Sigmoid colon (tissue), 7 donors: ENCODE data around the gene HBG1. TPM values are rescaled to one million over a fixed set of nuclear protein-coding genes. Genes with fewer than 3 reads are reported as not detected.
"Not testable (repeated sequence)": the region's sequence is repeated elsewhere in the genome, so short reads cannot be mapped to it uniquely, and the experiment has no call there.

ENCODE experiments used
- DNase-seq: peaks from one replicate; pipeline ENCODE4 v3.0.0-alpha.2; 2019
- H3K27ac ChIP-seq, 4 donors: fragments of 200-600 bp; sonication (generic); one replicate each; pipeline ENCODE4 v1.5.1; 2016 to 2019; ENCODE audit warnings: mild to moderate bottlenecking in 1 of 4
- H3K27me3 ChIP-seq, 3 donors: fragments of 200-600 bp; sonication (generic); one replicate each; pipeline ENCODE4 v1.5.1; 2019; ENCODE audit warnings: mild to moderate bottlenecking in 1 of 3
- H3K36me3 ChIP-seq, 4 donors: fragments of 200-600 bp; sonication (generic); one replicate each; pipeline ENCODE4 v1.5.1; 2016 to 2019
- H3K4me1 ChIP-seq, 4 donors: fragments of 200-600 bp; sonication (generic); one replicate each; pipeline ENCODE4 v1.5.1; 2017 to 2019
- H3K4me3 ChIP-seq, 4 donors: fragments of 200-600 bp; sonication (generic); one replicate each; pipeline ENCODE4 v1.5.1; 2017 to 2019; ENCODE audit warnings: mild to moderate bottlenecking in 2 of 4, moderate library complexity in 1 of 4
- H3K9me3 ChIP-seq, 4 donors: fragments of 200-600 bp in 3 of 4; sonication (generic) in 3 of 4; one replicate each; pipeline versions ENCODE4 v1.5.1 to v1.6.1; 2013 to 2019
- CTCF ChIP-seq, 4 experiments: fragments of 450-650 bp in 3 of 4; fragments of 200-600 bp in 1 of 4; IDR thresholded peaks; one replicate each; pipeline ENCODE4 v1.5.1; 2016 to 2019; ENCODE audit warnings: antibody characterized with exemption in 4 of 4, mild to moderate bottlenecking in 3 of 4, moderate library complexity in 2 of 4
- EP300 ChIP-seq, 4 donors: sonication (generic); formaldehyde crosslinking; IDR thresholded peaks; one replicate each; pipeline ENCODE4 v1.6.1; 2017; ENCODE audit warnings: antibody characterized with exemption in 4 of 4
- POLR2A ChIP-seq, 2 donors: fragments of 450-650 bp; IDR thresholded peaks; one replicate each; pipeline ENCODE4 v1.6.1; 2016; ENCODE audit warnings: antibody characterized with exemption in 2 of 2, mild to moderate bottlenecking in 2 of 2, moderate library complexity in 2 of 2
- POLR2AphosphoS5 ChIP-seq, 4 donors: sonication (generic); formaldehyde crosslinking; IDR thresholded peaks; one replicate each; pipeline ENCODE4 v1.6.1; 2017; ENCODE audit warnings: antibody characterized with exemption in 4 of 4
- WGBS, 2 donors: extraction: QIAGEN DNeasy Blood & Tissue Kit; methylation state at CpG; one replicate each; pipeline ENCODE4 v1.1.7; 2013; 5-methylcytosine and 5-hydroxymethylcytosine counted together
- intact Hi-C: fragments of 100-400 bp; cut with DNase I; formaldehyde crosslinking; loops from one replicate; pipeline ENCODE4 v1.15.1; 2023
- polyA plus RNA-seq, 3 donors: library from polyadenylated mRNA; stranded (reverse); fragments of 200-250 nt; gene quantifications; one replicate each; pipeline ENCODE4 v1.2.3, GENCODE V29; 2013
- total RNA-seq, 4 donors: library from RNA; depleted of rRNA; stranded (reverse); fragments of >200 nt; gene quantifications; one replicate each; pipeline ENCODE4 v1.1.0, GENCODE V29; 2016
- donor health status: healthy with polysubstance abuse.
- donor health status: Bipolar disorder and iron deficiency.
- donor health status: healthy.

HBG1 gene
- total RNA-seq: not detected
- polyA plus RNA-seq: not detected

GRCh38 chr11:5249807-5250396, at the start of gene HBG1:
TSS of gene HBG1 (minus strand) at chr11:5249857. CDS start at chr11:5249804, 53 bp downstream.
- H3K27me3 ChIP-seq, intact Hi-C loops, H3K9me3 ChIP-seq, H3K27ac ChIP-seq, H3K4me3 ChIP-seq, DNase-seq, H3K36me3 ChIP-seq, H3K4me1 ChIP-seq: not testable (repeated sequence)
- 77 to 81% methylated on average over 3 of the region's 9 CpGs for WGBS, 2 donors

GRCh38 chr11:5298451-5298850, 48.8 kb upstream of the HBG1 start:
- Histone ChIP-seq H3K9me3 (no peaks in the 10 kb centered on the region), H3K27ac (no peak overlapping the region), H3K27me3 (no peaks in the 10 kb centered on the region), H3K4me1 (no peaks in the 10 kb centered on the region), H3K4me3 (no peak overlapping the region), H3K36me3 (no peaks in the 10 kb centered on the region)
- intact Hi-C loops: no loop called here
- WGBS, 2 donors: 65 to 78% methylated on average over 1 of the region's 1 CpG
- TF ChIP-seq CTCF (IDR thresholded peaks at IDR 0.05): no peak
- TF ChIP-seq EP300 (IDR thresholded peaks at IDR 0.05): no peak
- TF ChIP-seq POLR2A (IDR thresholded peaks at IDR 0.05): no peak
- TF ChIP-seq POLR2AphosphoS5 (IDR thresholded peaks at IDR 0.05): no peak
- no peak for DNase-seq

- Histone ChIP-seq H3K36me3 (no peaks in the 10 kb centered on the region), H3K27ac (no peak overlapping the region), H3K4me1 (no peaks in the 10 kb centered on the region), H3K9me3 (no peaks in the 10 kb centered on the region), H3K27me3 (no peaks in the 10 kb centered on the region), H3K4me3 (no peak overlapping the region)
- TF ChIP-seq CTCF (IDR thresholded peaks at IDR 0.05) (no peak), POLR2A (IDR thresholded peaks at IDR 0.05) (no peak), EP300 (IDR thresholded peaks at IDR 0.05) (no peak), POLR2AphosphoS5 (IDR thresholded peaks at IDR 0.05) (no peak)
- no peak for DNase-seq
- WGBS, 2 donors: 51 to 79% methylated on average over 4 of the region's 4 CpGs
- intact Hi-C loops: no loop called here
Measured at GRCh38 chr11:5297721-5298323, 48.2 kb upstream of the HBG1 start.

GRCh38 chr11:5294342-5294995, 44.8 kb upstream of the HBG1 start:
- H3K27ac ChIP-seq, DNase-seq, intact Hi-C loops, H3K9me3 ChIP-seq, H3K4me1 ChIP-seq, H3K36me3 ChIP-seq, H3K4me3 ChIP-seq, H3K27me3 ChIP-seq: not testable (repeated sequence)
- 94 to 95% methylated on average over 41 of the region's 41 CpGs for WGBS, 2 donors

GRCh38 chr11:5293028-5293427, 43.4 kb upstream of the HBG1 start:
- intact Hi-C loops: no loop called here
- 87 to 93% methylated on average over 8 of the region's 8 CpGs for WGBS, 2 donors

More at GRCh38 chr11:5293028-5293427, 43.4 kb upstream of the HBG1 start:
- H3K36me3 ChIP-seq: no peaks in the 10 kb centered on the region
- no peaks in the 10 kb centered on the region for H3K9me3 ChIP-seq
- no peak overlapping the region for H3K27ac ChIP-seq
- no peaks in the 10 kb centered on the region for H3K4me1 ChIP-seq
- no peak overlapping the region for H3K4me3 ChIP-seq
- TF ChIP-seq POLR2A (IDR thresholded peaks at IDR 0.05) (no peak), EP300 (IDR thresholded peaks at IDR 0.05) (no peak), CTCF (IDR thresholded peaks at IDR 0.05) (no peak), POLR2AphosphoS5 (IDR thresholded peaks at IDR 0.05) (no peak)
- DNase-seq: no peak
- no peaks in the 10 kb centered on the region for H3K27me3 ChIP-seq
